Measurements from ENCODE around the gene BHLHE40.

The BHLHE40 gene

GRCh38 chr3:5001135-5001534 is 21.9 kb downstream of the BHLHE40 start:
- DNase-seq (ENCODE audit: low read depth), result no peak

- no peak for DNase-seq (ENCODE audit: low read depth)
Observed at GRCh38 chr3:5001805-5002173, 22.6 kb downstream of the BHLHE40 start.

GRCh38 chr3:5002174-5002870 is 23.1 kb downstream of the BHLHE40 start:
- no peak for DNase-seq (ENCODE audit: low read depth)

- DNase-seq (ENCODE audit: low read depth), result no peak
Observed at GRCh38 chr3:5002871-5003247, 23.6 kb downstream of the BHLHE40 start.

GRCh38 chr3:5004319-5005152 is 25.3 kb downstream of the BHLHE40 start:
- no peak for DNase-seq (ENCODE audit: low read depth)

GRCh38 chr3:5005367-5005766 is 26.1 kb downstream of the BHLHE40 start:
- DNase-seq (ENCODE audit: low read depth), result no peak

- peak; percentile 34 for DNase-seq (ENCODE audit: low read depth)
Observed at GRCh38 chr3:5006755-5007202, 27.5 kb downstream of the BHLHE40 start.

GRCh38 chr3:5007873-5008272 is 28.6 kb downstream of the BHLHE40 start:
- no peak for DNase-seq (ENCODE audit: low read depth)

- DNase-seq (ENCODE audit: low read depth), result no peak
Observed at GRCh38 chr3:5009506-5010109, 30.4 kb downstream of the BHLHE40 start.

- DNase-seq (ENCODE audit: low read depth), result no peak
Observed at GRCh38 chr3:5010140-5010539, 30.9 kb downstream of the BHLHE40 start.

- DNase-seq (ENCODE audit: low read depth), result no peak
Observed at GRCh38 chr3:5010706-5011554, 31.7 kb downstream of the BHLHE40 start.

- DNase-seq (ENCODE audit: low read depth), result no peak
Observed at GRCh38 chr3:5011555-5012256, 32.5 kb downstream of the BHLHE40 start.

- DNase-seq (ENCODE audit: low read depth), result no peak
Observed at GRCh38 chr3:5012367-5012766, 33.1 kb downstream of the BHLHE40 start.

GRCh38 chr3:5013021-5013906 is 34.0 kb downstream of the BHLHE40 start:
- no peak for DNase-seq (ENCODE audit: low read depth)

- no peak for DNase-seq (ENCODE audit: low read depth)
Observed at GRCh38 chr3:5014391-5014790, 35.2 kb downstream of the BHLHE40 start.

GRCh38 chr3:5015056-5015455 is 35.8 kb downstream of the BHLHE40 start:
- no peak for DNase-seq (ENCODE audit: low read depth)

- no peak for DNase-seq (ENCODE audit: low read depth)
Observed at GRCh38 chr3:5016211-5017161, 37.2 kb downstream of the BHLHE40 start.

- no peak for DNase-seq (ENCODE audit: low read depth)
Observed at GRCh38 chr3:5017925-5018531, 38.8 kb downstream of the BHLHE40 start.
